ENCODE measurements around the gene AMOTL1.

DNA sequence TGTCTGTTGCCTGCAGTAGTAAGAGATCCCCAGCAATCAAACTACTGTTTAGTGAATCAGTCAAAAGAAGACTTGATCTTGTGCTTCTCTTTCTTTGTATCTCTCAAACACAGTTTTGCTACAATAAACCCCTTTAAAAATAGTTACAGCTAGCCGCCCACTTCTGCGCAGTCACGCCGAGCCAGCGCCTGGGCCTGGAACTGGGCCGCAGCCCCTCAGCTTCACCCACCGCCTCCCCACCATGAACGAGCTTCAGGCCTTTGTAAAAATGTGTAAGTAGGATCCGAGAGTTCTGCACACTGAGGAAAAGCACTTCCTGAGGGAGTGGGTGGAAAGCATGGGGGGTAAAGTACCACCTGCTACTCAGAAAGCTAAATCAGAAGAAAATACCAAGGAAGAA is 144.7 kb downstream of the AMOTL1 start:
- TF ChIP-seq, protein P1, sequence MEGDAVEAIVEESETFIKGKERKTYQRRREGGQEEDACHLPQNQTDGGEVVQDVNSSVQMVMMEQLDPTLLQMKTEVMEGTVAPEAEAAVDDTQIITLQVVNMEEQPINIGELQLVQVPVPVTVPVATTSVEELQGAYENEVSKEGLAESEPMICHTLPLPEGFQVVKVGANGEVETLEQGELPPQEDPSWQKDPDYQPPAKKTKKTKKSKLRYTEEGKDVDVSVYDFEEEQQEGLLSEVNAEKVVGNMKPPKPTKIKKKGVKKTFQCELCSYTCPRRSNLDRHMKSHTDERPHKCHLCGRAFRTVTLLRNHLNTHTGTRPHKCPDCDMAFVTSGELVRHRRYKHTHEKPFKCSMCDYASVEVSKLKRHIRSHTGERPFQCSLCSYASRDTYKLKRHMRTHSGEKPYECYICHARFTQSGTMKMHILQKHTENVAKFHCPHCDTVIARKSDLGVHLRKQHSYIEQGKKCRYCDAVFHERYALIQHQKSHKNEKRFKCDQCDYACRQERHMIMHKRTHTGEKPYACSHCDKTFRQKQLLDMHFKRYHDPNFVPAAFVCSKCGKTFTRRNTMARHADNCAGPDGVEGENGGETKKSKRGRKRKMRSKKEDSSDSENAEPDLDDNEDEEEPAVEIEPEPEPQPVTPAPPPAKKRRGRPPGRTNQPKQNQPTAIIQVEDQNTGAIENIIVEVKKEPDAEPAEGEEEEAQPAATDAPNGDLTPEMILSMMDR (IDR thresholded peaks at IDR 0.05; ENCODE audit: borderline replicate concordance, extremely low read depth, low read length, poor library complexity, severe bottlenecking): no peak
- no peak for TF ChIP-seq EZH2 (IDR thresholded peaks at IDR 0.05; ENCODE audit: borderline replicate concordance, low read depth, low read length, severe bottlenecking)
